WTC11 (cell line): ENCODE data around the gene TKT. TPM values are rescaled to one million over a fixed set of nuclear protein-coding genes. Genes with fewer than 3 reads are reported as not detected.
A peak's percentile ranks its signal among the peaks of the same experiment; 100 is the strongest.

Experiments
- ATAC-seq: fragments of 200-7000 bp; cut with Tn5 transposase; 2 replicates; pipeline ENCODE4 v1.10.0; 2021; ENCODE audit warnings: mild to moderate bottlenecking, moderate library complexity
- CTCF ChIA-PET: fragments of 300-600 bp; sonication (Branson Sonifier 250); formaldehyde crosslinking; loops from one replicate; lab custom pipeline; 2021; ENCODE audit warnings: antibody characterized with exemption; lab: Charles Lee
- POLR2A ChIA-PET: fragments of 350-600 bp; sonication (Branson Sonifier 250); formaldehyde crosslinking; loops from one replicate; lab custom pipeline; 2021; ENCODE audit warnings: antibody characterized with exemption; lab: Charles Lee
- DNase-seq: peaks from one replicate; pipeline ENCODE4 v3.0.0; 2021; ENCODE audit warnings: low spot score
- H3K27ac Mint-ChIP-seq: 2 replicates; pipeline ENCODE4 v1.8.0; 2021; ENCODE audit warnings: mixed read lengths
- H3K27me3 Mint-ChIP-seq: 2 replicates; pipeline ENCODE4 v1.8.0; 2021; ENCODE audit warnings: low read depth, mild to moderate bottlenecking, moderate library complexity, mixed read lengths
- H3K36me3 Mint-ChIP-seq: 2 replicates; pipeline ENCODE4 v1.8.0; 2021; ENCODE audit warnings: mixed read lengths
- H3K4me1 Mint-ChIP-seq: 2 replicates; pipeline ENCODE4 v1.8.0; 2022; ENCODE audit warnings: mixed read lengths
- H3K4me3 Mint-ChIP-seq: 2 replicates; pipeline ENCODE4 v1.8.0; 2021; ENCODE audit warnings: mild to moderate bottlenecking, moderate library complexity, mixed read lengths
- H3K9me3 Mint-ChIP-seq: 2 replicates; pipeline ENCODE4 v1.8.0; 2021; ENCODE audit warnings: mixed read lengths
- NR3C1 ChIP-seq: sonication (generic); formaldehyde crosslinking; conservative IDR thresholded peaks from 2 replicates; pipeline ENCODE4 v1.8.1; 2023; ENCODE audit warnings: low read depth, mild to moderate bottlenecking, missing genetic modification reagents
- SMAD3 ChIP-seq: sonication (generic); formaldehyde crosslinking; IDR thresholded peaks from 2 replicates; pipeline ENCODE4 v1.8.0; 2022; ENCODE audit warnings: missing genetic modification reagents, mild to moderate bottlenecking, borderline replicate concordance
- SOX15 ChIP-seq: fragments of 250-450 bp; sonication (Bioruptor Pico); IDR thresholded peaks from 2 replicates; pipeline ENCODE4 v1.9.0; 2021; ENCODE audit warnings: mild to moderate bottlenecking
- SP1 ChIP-seq: sonication (generic); formaldehyde crosslinking; conservative IDR thresholded peaks from 2 replicates; pipeline ENCODE4 v1.8.1; 2022; ENCODE audit warnings: missing genetic modification reagents
- TEAD1 ChIP-seq: sonication (generic); formaldehyde crosslinking; IDR thresholded peaks from 2 replicates; pipeline ENCODE4 v1.8.0; 2022; ENCODE audit warnings: mild to moderate bottlenecking, missing genetic modification reagents
- ZBTB21 ChIP-seq: sonication (generic); formaldehyde crosslinking; IDR thresholded peaks from 2 replicates; pipeline ENCODE4 v1.8.1; 2023; ENCODE audit warnings: mild to moderate bottlenecking, missing genetic modification reagents, borderline replicate concordance
- ZNF138 ChIP-seq: sonication (generic); formaldehyde crosslinking; conservative IDR thresholded peaks from 2 replicates; pipeline ENCODE4 v1.8.1; 2022; ENCODE audit warnings: mild to moderate bottlenecking, moderate library complexity, missing genetic modification reagents
- total RNA-seq: library from RNA; stranded (reverse); gene quantifications from 3 replicates; pipeline ENCODE4 v1.2.3, GENCODE V29; 2021
- TF ChIP-seq, protein P1 (sequence below): fragments of 200-600 bp; IDR thresholded peaks from 2 replicates; pipeline ENCODE4 v1.8.0; 2022; ENCODE audit warnings: antibody characterized with exemption
- TF ChIP-seq, protein P2 (sequence below): fragments of 250-450 bp; sonication (Bioruptor Pico); IDR thresholded peaks from 2 replicates; pipeline ENCODE4 v1.9.0; 2021; ENCODE audit warnings: mild to moderate bottlenecking
- TF ChIP-seq, protein P3 (sequence below): sonication (generic); formaldehyde crosslinking; IDR thresholded peaks from 2 replicates; pipeline ENCODE4 v1.8.1; 2022; ENCODE audit warnings: low read depth, mild to moderate bottlenecking, moderate library complexity, missing genetic modification reagents, borderline replicate concordance
- TF ChIP-seq, protein P4 (sequence below): fragments of 250-450 bp; sonication (Bioruptor Pico); IDR thresholded peaks from 2 replicates; pipeline ENCODE4 v1.9.0; 2021; ENCODE audit warnings: moderate library complexity, mild to moderate bottlenecking, inconsistent platforms, borderline replicate concordance
- TF ChIP-seq, protein P5 (sequence below): sonication (generic); formaldehyde crosslinking; IDR thresholded peaks from 2 replicates; pipeline ENCODE4 v1.8.0; 2022; ENCODE audit warnings: mild to moderate bottlenecking, missing genetic modification reagents
- TF ChIP-seq, protein P6 (sequence below): sonication (generic); formaldehyde crosslinking; IDR thresholded peaks from 2 replicates; pipeline ENCODE4 v1.8.1; 2022; ENCODE audit warnings: mild to moderate bottlenecking, missing genetic modification reagents, moderate library complexity, borderline replicate concordance
- TF ChIP-seq, protein P7 (sequence below): sonication (generic); formaldehyde crosslinking; IDR thresholded peaks from 2 replicates; pipeline ENCODE4 v1.8.0; 2023; ENCODE audit warnings: missing genetic modification reagents
- TF ChIP-seq, protein P8 (sequence below): sonication (generic); formaldehyde crosslinking; IDR thresholded peaks from 2 replicates; pipeline ENCODE4 v1.8.0; 2022; ENCODE audit warnings: missing genetic modification reagents

The TKT gene
- total RNA-seq, 1 experiment from 2014 or later, result 1,040 TPM

DNA sequence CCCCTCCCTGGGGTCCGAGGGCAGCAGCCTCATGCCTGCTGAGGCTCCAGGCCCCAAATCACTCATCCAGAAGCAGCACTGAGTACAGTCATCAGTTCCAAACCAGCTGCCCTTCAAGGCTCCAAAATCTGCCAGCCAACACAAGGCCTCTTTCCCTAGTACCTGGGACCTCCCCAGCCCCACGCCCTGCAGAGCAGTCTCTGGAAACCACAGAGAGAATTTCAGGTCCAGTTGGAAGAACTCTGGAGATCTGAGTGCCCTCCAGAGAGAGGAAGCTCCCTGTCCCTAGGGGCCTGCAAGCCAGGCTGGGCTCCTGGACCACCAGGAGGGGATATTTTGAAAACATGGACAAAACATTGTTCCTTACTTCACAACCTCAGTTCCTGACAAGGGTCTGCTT, 26.2 kb downstream of the TKT start:
- peaks cover 95% of the 10 kb centered on the region for H3K36me3 Mint-ChIP-seq
- no peaks in the 10 kb centered on the region for H3K27me3 Mint-ChIP-seq
- ChIA-PET CTCF (interaction anchor here (0.6 to 3.0 kb wide), 9 partner anchors 8 to 131 kb away, joined by 3 to 8 read pairs (median 4); no protein-coding TSS in a partner anchor), POLR2A (no interaction called here)
- no peaks in the 10 kb centered on the region for H3K9me3 Mint-ChIP-seq
- no peaks in the 10 kb centered on the region for H3K4me1 Mint-ChIP-seq
- DNase-seq (no peak), ATAC-seq (no peak)
- H3K4me3 Mint-ChIP-seq, result no peak overlapping the region
- peak overlapping the region; percentile 45; the same call in 1 of the 2 replicates for H3K27ac Mint-ChIP-seq
- TF ChIP-seq, protein P1, sequence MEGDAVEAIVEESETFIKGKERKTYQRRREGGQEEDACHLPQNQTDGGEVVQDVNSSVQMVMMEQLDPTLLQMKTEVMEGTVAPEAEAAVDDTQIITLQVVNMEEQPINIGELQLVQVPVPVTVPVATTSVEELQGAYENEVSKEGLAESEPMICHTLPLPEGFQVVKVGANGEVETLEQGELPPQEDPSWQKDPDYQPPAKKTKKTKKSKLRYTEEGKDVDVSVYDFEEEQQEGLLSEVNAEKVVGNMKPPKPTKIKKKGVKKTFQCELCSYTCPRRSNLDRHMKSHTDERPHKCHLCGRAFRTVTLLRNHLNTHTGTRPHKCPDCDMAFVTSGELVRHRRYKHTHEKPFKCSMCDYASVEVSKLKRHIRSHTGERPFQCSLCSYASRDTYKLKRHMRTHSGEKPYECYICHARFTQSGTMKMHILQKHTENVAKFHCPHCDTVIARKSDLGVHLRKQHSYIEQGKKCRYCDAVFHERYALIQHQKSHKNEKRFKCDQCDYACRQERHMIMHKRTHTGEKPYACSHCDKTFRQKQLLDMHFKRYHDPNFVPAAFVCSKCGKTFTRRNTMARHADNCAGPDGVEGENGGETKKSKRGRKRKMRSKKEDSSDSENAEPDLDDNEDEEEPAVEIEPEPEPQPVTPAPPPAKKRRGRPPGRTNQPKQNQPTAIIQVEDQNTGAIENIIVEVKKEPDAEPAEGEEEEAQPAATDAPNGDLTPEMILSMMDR, result no peak
- TF ChIP-seq SMAD3 (CRISPR knock-in tag) (no peak), SP1 (CRISPR knock-in tag) (no peak), TEAD1 (CRISPR knock-in tag) (no peak), SOX15 (CRISPR knock-in tag) (no peak)
- TF ChIP-seq, protein P2, sequence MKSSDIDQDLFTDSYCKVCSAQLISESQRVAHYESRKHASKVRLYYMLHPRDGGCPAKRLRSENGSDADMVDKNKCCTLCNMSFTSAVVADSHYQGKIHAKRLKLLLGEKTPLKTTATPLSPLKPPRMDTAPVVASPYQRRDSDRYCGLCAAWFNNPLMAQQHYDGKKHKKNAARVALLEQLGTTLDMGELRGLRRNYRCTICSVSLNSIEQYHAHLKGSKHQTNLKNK (CRISPR knock-in tag), result no peak
- TF ChIP-seq, protein P3, sequence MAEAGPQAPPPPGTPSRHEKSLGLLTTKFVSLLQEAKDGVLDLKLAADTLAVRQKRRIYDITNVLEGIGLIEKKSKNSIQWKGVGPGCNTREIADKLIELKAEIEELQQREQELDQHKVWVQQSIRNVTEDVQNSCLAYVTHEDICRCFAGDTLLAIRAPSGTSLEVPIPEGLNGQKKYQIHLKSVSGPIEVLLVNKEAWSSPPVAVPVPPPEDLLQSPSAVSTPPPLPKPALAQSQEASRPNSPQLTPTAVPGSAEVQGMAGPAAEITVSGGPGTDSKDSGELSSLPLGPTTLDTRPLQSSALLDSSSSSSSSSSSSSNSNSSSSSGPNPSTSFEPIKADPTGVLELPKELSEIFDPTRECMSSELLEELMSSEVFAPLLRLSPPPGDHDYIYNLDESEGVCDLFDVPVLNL, result no peak

DNA sequence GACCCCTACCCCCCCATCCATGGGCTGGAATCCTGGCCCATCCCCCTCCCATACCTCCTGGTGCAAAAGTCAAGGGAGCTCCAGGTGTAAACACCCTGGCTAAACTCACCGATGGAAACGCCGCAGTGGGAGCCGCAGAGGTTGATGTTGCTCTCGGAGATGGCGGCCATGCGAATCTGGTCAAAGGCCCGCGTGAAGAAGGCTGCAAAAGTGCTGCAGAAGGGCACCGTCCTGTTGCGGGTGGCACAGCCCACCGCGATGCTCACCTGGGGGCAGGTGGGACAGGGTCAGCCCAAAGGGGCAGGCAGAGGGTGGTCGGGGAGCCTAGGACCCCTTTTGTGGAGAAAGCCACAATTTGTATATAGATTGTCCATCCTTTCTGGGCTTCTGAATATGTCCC, 26.7 kb downstream of the TKT start:
- ATAC-seq (no peak), DNase-seq (no peak)
- H3K27ac Mint-ChIP-seq, result peak overlapping the region; percentile 45; the same call in 1 of the 2 replicates
- ChIA-PET POLR2A (interaction anchor here (0.6 kb wide), 1 partner anchor 176 kb away, joined by 5 read pairs; no protein-coding TSS in a partner anchor), CTCF (interaction anchor here (0.9 to 3.0 kb wide), 2 partner anchors 9 to 30 kb away, joined by 3 to 8 read pairs; no protein-coding TSS in a partner anchor)
- H3K4me3 Mint-ChIP-seq, result no peak overlapping the region
- TF ChIP-seq, protein P4, sequence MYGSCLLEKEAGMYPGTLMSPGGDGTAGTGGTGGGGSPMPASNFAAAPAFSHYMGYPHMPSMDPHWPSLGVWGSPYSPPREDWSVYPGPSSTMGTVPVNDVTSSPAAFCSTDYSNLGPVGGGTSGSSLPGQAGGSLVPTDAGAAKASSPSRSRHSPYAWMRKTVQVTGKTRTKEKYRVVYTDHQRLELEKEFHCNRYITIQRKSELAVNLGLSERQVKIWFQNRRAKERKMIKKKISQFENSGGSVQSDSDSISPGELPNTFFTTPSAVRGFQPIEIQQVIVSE (CRISPR knock-in tag), result no peak
- no peak for TF ChIP-seq ZBTB21 (CRISPR knock-in tag)
- TF ChIP-seq, protein P5, sequence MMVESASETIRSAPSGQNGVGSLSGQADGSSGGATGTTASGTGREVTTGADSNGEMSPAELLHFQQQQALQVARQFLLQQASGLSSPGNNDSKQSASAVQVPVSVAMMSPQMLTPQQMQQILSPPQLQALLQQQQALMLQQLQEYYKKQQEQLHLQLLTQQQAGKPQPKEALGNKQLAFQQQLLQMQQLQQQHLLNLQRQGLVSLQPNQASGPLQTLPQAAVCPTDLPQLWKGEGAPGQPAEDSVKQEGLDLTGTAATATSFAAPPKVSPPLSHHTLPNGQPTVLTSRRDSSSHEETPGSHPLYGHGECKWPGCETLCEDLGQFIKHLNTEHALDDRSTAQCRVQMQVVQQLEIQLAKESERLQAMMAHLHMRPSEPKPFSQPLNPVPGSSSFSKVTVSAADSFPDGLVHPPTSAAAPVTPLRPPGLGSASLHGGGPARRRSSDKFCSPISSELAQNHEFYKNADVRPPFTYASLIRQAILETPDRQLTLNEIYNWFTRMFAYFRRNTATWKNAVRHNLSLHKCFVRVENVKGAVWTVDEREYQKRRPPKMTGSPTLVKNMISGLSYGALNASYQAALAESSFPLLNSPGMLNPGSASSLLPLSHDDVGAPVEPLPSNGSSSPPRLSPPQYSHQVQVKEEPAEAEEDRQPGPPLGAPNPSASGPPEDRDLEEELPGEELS (CRISPR knock-in tag), result no peak
- TF ChIP-seq, protein P6, sequence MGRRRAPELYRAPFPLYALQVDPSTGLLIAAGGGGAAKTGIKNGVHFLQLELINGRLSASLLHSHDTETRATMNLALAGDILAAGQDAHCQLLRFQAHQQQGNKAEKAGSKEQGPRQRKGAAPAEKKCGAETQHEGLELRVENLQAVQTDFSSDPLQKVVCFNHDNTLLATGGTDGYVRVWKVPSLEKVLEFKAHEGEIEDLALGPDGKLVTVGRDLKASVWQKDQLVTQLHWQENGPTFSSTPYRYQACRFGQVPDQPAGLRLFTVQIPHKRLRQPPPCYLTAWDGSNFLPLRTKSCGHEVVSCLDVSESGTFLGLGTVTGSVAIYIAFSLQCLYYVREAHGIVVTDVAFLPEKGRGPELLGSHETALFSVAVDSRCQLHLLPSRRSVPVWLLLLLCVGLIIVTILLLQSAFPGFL, result no peak
- TF ChIP-seq, protein P7, sequence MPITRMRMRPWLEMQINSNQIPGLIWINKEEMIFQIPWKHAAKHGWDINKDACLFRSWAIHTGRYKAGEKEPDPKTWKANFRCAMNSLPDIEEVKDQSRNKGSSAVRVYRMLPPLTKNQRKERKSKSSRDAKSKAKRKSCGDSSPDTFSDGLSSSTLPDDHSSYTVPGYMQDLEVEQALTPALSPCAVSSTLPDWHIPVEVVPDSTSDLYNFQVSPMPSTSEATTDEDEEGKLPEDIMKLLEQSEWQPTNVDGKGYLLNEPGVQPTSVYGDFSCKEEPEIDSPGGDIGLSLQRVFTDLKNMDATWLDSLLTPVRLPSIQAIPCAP (CRISPR knock-in tag), result no peak
- TF ChIP-seq ZNF138, result no peak
- TF ChIP-seq NR3C1, result no peak
- TF ChIP-seq, protein P8, sequence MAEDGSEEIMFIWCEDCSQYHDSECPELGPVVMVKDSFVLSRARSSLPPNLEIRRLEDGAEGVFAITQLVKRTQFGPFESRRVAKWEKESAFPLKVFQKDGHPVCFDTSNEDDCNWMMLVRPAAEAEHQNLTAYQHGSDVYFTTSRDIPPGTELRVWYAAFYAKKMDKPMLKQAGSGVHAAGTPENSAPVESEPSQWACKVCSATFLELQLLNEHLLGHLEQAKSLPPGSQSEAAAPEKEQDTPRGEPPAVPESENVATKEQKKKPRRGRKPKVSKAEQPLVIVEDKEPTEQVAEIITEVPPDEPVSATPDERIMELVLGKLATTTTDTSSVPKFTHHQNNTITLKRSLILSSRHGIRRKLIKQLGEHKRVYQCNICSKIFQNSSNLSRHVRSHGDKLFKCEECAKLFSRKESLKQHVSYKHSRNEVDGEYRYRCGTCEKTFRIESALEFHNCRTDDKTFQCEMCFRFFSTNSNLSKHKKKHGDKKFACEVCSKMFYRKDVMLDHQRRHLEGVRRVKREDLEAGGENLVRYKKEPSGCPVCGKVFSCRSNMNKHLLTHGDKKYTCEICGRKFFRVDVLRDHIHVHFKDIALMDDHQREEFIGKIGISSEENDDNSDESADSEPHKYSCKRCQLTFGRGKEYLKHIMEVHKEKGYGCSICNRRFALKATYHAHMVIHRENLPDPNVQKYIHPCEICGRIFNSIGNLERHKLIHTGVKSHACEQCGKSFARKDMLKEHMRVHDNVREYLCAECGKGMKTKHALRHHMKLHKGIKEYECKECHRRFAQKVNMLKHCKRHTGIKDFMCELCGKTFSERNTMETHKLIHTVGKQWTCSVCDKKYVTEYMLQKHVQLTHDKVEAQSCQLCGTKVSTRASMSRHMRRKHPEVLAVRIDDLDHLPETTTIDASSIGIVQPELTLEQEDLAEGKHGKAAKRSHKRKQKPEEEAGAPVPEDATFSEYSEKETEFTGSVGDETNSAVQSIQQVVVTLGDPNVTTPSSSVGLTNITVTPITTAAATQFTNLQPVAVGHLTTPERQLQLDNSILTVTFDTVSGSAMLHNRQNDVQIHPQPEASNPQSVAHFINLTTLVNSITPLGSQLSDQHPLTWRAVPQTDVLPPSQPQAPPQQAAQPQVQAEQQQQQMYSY (CRISPR knock-in tag), result no peak
- no peaks in the 10 kb centered on the region for H3K27me3 Mint-ChIP-seq
- no peaks in the 10 kb centered on the region for H3K4me1 Mint-ChIP-seq
- no peaks in the 10 kb centered on the region for H3K9me3 Mint-ChIP-seq
- H3K36me3 Mint-ChIP-seq, result peaks cover 95% of the 10 kb centered on the region
